Duodenal mucosa (tissue), 2 donors: ENCODE measurements around the gene EXD3.
A peak's percentile ranks its signal among the peaks of the same experiment; 100 is the strongest.
"Not testable (repeated sequence)": the region's sequence is repeated elsewhere in the genome, so short reads cannot be mapped to it uniquely, and the experiment has no call there.

Experiments
- H3K27ac ChIP-seq: one replicate; pipeline ENCODE4 v1.7.0; 2013; ENCODE audit warnings: low read depth, low read length
- H3K27me3 ChIP-seq, 2 donors: one replicate each; pipeline ENCODE4 v1.7.0; 2013; ENCODE audit warnings: low read length in 2 of 2, control low read depth in 1 of 2; ENCODE audit not compliant: insufficient read depth in 2 of 2, control insufficient read depth in 1 of 2
- H3K36me3 ChIP-seq, 2 donors: one replicate each; pipeline ENCODE4 v1.7.0; 2013; ENCODE audit warnings: low read length in 2 of 2, control low read depth in 1 of 2; ENCODE audit not compliant: insufficient read depth in 2 of 2, control insufficient read depth in 1 of 2
- H3K4me1 ChIP-seq, 2 donors: one replicate each; pipeline ENCODE4 v1.7.0; 2013; ENCODE audit warnings: low read length in 2 of 2, control low read depth in 1 of 2; ENCODE audit not compliant: insufficient read depth in 2 of 2, control insufficient read depth in 1 of 2
- H3K4me3 ChIP-seq, 2 donors: one replicate each; pipeline ENCODE4 v1.7.0; 2013; ENCODE audit warnings: low read length in 2 of 2, low read depth in 1 of 2
- H3K9ac ChIP-seq, 2 donors: one replicate each; pipeline ENCODE4 v1.7.0; 2013; ENCODE audit warnings: low read length in 2 of 2, low read depth in 1 of 2
- H3K9me3 ChIP-seq, 2 donors: one replicate each; pipeline ENCODE4 v1.7.0; 2013; ENCODE audit warnings: low read length in 2 of 2, control low read depth in 1 of 2; ENCODE audit not compliant: control insufficient read depth in 1 of 2

The EXD3 gene

GRCh38 chr9:137417161-137418021 lies 5.6 kb downstream of the EXD3 start:
- peaks cover 15 to 17% of the 10 kb centered on the region in 2 donors for H3K4me1 ChIP-seq
- no peak overlapping the region for H3K27ac ChIP-seq
- H3K9ac ChIP-seq = no peak overlapping the region
- no peaks in the 10 kb centered on the region for H3K36me3 ChIP-seq
- H3K4me3 ChIP-seq = peak overlapping the region in 1 of 2 donors; percentile 48
- no peaks in the 10 kb centered on the region for H3K27me3 ChIP-seq
- no peaks in the 10 kb centered on the region for H3K9me3 ChIP-seq

- Histone ChIP-seq H3K27ac (no peak overlapping the region), H3K27me3 (no peaks in the 10 kb centered on the region), H3K36me3 (no peaks in the 10 kb centered on the region), H3K9me3 (no peaks in the 10 kb centered on the region), H3K9ac (no peak overlapping the region), H3K4me1 (peaks cover 8 to 9% of the 10 kb centered on the region in 2 donors), H3K4me3 (no peak overlapping the region)
These were observed 6.3 kb downstream of the EXD3 start for GRCh38 chr9:137416563-137417151.

- H3K4me1 ChIP-seq = peaks cover 7 to 8% of the 10 kb centered on the region in 2 donors
- H3K4me3 ChIP-seq = no peak overlapping the region
- H3K9ac ChIP-seq = no peak overlapping the region
- no peaks in the 10 kb centered on the region for H3K9me3 ChIP-seq
- H3K36me3 ChIP-seq = no peaks in the 10 kb centered on the region
- no peaks in the 10 kb centered on the region for H3K27me3 ChIP-seq
- H3K27ac ChIP-seq = no peak overlapping the region
These were observed 6.9 kb downstream of the EXD3 start for GRCh38 chr9:137416006-137416562.

GRCh38 chr9:137415451-137415850 lies 7.5 kb downstream of the EXD3 start:
- Histone ChIP-seq H3K4me3 (no peak overlapping the region), H3K27ac (no peak overlapping the region), H3K4me1 (peaks cover 8 to 13% of the 10 kb centered on the region in 2 donors), H3K27me3 (no peaks in the 10 kb centered on the region), H3K9me3 (no peaks in the 10 kb centered on the region), H3K36me3 (no peaks in the 10 kb centered on the region), H3K9ac (no peak overlapping the region)

- Histone ChIP-seq H3K9ac (no peak overlapping the region), H3K36me3 (no peaks in the 10 kb centered on the region), H3K4me3 (no peak overlapping the region), H3K27ac (no peak overlapping the region), H3K4me1 (peaks cover 8 to 14% of the 10 kb centered on the region in 2 donors), H3K9me3 (no peaks in the 10 kb centered on the region), H3K27me3 (no peaks in the 10 kb centered on the region)
These were observed 10.5 kb downstream of the EXD3 start for GRCh38 chr9:137412431-137412830.

GRCh38 chr9:137411645-137412380 lies 11.1 kb downstream of the EXD3 start:
- H3K4me3 ChIP-seq = no peak overlapping the region
- no peaks in the 10 kb centered on the region for H3K36me3 ChIP-seq
- no peaks in the 10 kb centered on the region for H3K27me3 ChIP-seq
- no peak overlapping the region for H3K9ac ChIP-seq
- H3K27ac ChIP-seq = no peak overlapping the region
- H3K4me1 ChIP-seq = peaks cover 8 to 14% of the 10 kb centered on the region in 2 donors
- H3K9me3 ChIP-seq = no peaks in the 10 kb centered on the region

GRCh38 chr9:137411260-137411644 lies 11.7 kb downstream of the EXD3 start:
- no peaks in the 10 kb centered on the region for H3K27me3 ChIP-seq
- peaks cover 8 to 17% of the 10 kb centered on the region in 2 donors for H3K4me1 ChIP-seq
- H3K27ac ChIP-seq = no peak overlapping the region
- no peak overlapping the region for H3K4me3 ChIP-seq
- no peak overlapping the region for H3K9ac ChIP-seq
- no peaks in the 10 kb centered on the region for H3K9me3 ChIP-seq
- no peaks in the 10 kb centered on the region for H3K36me3 ChIP-seq

GRCh38 chr9:137410891-137411249 lies 12.1 kb downstream of the EXD3 start:
- no peak overlapping the region for H3K27ac ChIP-seq
- no peak overlapping the region for H3K9ac ChIP-seq
- no peaks in the 10 kb centered on the region for H3K27me3 ChIP-seq
- H3K36me3 ChIP-seq = no peaks in the 10 kb centered on the region
- H3K4me3 ChIP-seq = no peak overlapping the region
- peaks cover 8 to 18% of the 10 kb centered on the region in 2 donors for H3K4me1 ChIP-seq
- no peaks in the 10 kb centered on the region for H3K9me3 ChIP-seq

GRCh38 chr9:137410236-137410890 lies 12.6 kb downstream of the EXD3 start:
- not testable (repeated sequence) for H3K9me3 ChIP-seq, H3K36me3 ChIP-seq, H3K27ac ChIP-seq, H3K9ac ChIP-seq, H3K27me3 ChIP-seq, H3K4me3 ChIP-seq
- H3K4me1 ChIP-seq = peaks cover 8 to 18% of the 10 kb centered on the region in 2 donors
